Thoracic aorta (tissue), 2 donors: Measurements from ENCODE around the gene AIDA. TPM values are rescaled to one million over a fixed set of nuclear protein-coding genes. Genes with fewer than 3 reads are reported as not detected.

Experiments used
- ATAC-seq: fragments of 150-250 bp; one replicate; pipeline ENCODE4 v1.8.0; 2017; ENCODE audit warnings: low read depth; ENCODE audit not compliant: insufficient number of reproducible peaks, low FRiP score
- DNase-seq: peaks from one replicate; pipeline ENCODE4 v3.0.0-alpha.2; 2020; ENCODE audit warnings: low spot score
- H3K27ac ChIP-seq, 2 donors: fragments of 200-600 bp; sonication (generic); 1 replicate in 1 of 2; 2 replicates in 1 of 2; pipeline ENCODE4 v1.5.1; 2016; ENCODE audit warnings: mild to moderate bottlenecking in 2 of 2, moderate library complexity in 2 of 2
- H3K27me3 ChIP-seq: fragments of 200-600 bp; sonication (generic); replicated peaks from 2 replicates; pipeline ENCODE4 v1.6.0; 2016; ENCODE audit warnings: mild to moderate bottlenecking; ENCODE audit not compliant: insufficient read depth
- H3K36me3 ChIP-seq: fragments of 200-600 bp; sonication (generic); one replicate; pipeline ENCODE4 v1.5.1; 2016
- H3K4me1 ChIP-seq, 2 donors: fragments of 200-600 bp; sonication (generic); 1 replicate in 1 of 2; 2 replicates in 1 of 2; pipeline versions ENCODE4 v1.5.1 to v1.6.0; 2016; ENCODE audit warnings: low read depth in 2 of 2, mild to moderate bottlenecking in 1 of 2; ENCODE audit not compliant: control insufficient read depth in 1 of 2
- H3K4me3 ChIP-seq: fragments of 200-600 bp; sonication (generic); 2 replicates; pipeline ENCODE4 v1.5.1; 2016; ENCODE audit warnings: mild to moderate bottlenecking
- H3K9me3 ChIP-seq: fragments of 200-600 bp; sonication (generic); 2 replicates; pipeline ENCODE4 v1.5.1; 2016
- total RNA-seq, 2 donors: library from RNA; depleted of rRNA; stranded (reverse); fragments of >200 nt; gene quantifications; one replicate each; pipeline versions ENCODE4 v1.1.0 to v1.2.3, GENCODE V29; 2016
- TF ChIP-seq, protein P1 (sequence below): fragments of 200-600 bp; sonication (generic); IDR thresholded peaks from one replicate; pipeline ENCODE4 v1.5.1; 2019; ENCODE audit warnings: antibody characterized with exemption

AIDA gene
- total RNA-seq, 2 donors from 2014 or later, result 59.2 to 61.7 TPM

DNA sequence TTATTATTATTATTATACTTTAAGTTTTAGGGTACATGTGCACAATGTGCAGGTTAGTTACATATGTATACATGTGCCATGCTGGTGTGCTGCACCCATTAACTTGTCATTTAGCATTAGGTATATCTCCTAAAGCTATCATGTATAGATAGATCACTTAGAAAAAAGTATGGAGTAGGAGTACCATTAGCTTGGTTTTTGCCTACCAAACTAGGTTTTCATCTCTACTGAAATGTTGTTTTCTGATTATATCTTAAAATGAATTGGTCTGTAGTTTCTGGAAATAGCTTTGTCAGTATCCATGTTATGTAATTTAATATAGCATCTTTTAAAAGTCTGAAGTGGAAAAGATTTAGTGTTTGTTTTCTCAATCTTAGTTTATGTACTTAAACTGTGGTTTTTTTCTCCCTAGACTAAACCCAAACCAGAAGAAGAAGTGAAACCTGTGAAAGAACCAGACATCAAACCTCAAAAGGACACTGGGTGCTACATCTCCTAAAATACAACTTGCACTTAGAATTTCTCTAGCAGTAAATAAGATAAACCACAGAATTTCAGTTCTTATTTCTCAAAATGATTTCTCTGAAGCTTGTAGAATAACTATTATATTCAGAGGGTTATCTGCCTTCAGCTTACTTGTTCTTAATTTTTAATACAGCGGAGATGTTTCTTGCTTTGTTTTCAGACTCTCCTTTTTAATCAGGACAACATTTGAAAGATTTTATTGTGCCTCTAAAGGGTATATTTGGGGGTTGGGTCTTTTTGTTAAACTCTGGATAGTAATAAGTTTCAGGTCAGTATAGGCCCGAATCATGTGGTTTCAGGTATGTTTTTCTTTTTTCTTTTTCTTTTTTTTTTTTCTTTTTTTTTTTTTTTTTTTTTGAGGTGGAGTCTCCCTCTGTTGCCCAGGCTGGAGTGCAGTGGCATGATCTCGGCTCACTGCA, 20.2 kb upstream of the AIDA start:
- Histone ChIP-seq H3K9me3 (no peaks in the 10 kb centered on the region), H3K4me1 (no peaks in the 10 kb centered on the region), H3K4me3 (no peak overlapping the region), H3K27me3 (no peaks in the 10 kb centered on the region), H3K27ac (no peak overlapping the region), H3K36me3 (peaks cover 38% of the 10 kb centered on the region)
- ATAC-seq, result no peak
- DNase-seq, result no peak
- TF ChIP-seq, protein P1, sequence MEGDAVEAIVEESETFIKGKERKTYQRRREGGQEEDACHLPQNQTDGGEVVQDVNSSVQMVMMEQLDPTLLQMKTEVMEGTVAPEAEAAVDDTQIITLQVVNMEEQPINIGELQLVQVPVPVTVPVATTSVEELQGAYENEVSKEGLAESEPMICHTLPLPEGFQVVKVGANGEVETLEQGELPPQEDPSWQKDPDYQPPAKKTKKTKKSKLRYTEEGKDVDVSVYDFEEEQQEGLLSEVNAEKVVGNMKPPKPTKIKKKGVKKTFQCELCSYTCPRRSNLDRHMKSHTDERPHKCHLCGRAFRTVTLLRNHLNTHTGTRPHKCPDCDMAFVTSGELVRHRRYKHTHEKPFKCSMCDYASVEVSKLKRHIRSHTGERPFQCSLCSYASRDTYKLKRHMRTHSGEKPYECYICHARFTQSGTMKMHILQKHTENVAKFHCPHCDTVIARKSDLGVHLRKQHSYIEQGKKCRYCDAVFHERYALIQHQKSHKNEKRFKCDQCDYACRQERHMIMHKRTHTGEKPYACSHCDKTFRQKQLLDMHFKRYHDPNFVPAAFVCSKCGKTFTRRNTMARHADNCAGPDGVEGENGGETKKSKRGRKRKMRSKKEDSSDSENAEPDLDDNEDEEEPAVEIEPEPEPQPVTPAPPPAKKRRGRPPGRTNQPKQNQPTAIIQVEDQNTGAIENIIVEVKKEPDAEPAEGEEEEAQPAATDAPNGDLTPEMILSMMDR, result no peak

DNA sequence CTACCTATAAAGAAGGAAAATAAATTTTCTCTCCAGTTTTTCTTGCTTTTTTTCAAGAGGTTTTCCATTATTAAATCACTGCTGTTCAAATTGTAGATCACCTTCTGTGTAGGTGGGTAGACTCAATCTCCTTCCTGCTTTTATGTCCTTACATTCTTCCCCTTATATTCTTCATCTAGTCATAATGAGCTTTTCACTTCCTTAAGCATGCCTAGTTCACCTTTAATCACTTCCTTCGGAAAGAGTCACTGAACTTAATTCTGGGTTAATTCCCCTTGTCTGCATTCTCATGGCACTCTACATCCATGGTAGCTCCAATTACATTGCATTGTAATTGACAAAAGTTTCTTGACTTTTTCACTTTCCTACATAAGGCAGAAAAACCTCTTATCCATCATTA, 18.6 kb upstream of the AIDA start:
- no peaks in the 10 kb centered on the region for H3K9me3 ChIP-seq
- no peak overlapping the region for H3K27ac ChIP-seq
- peaks cover 54% of the 10 kb centered on the region for H3K36me3 ChIP-seq
- TF ChIP-seq, protein P1, result no peak
- H3K4me1 ChIP-seq, result no peaks in the 10 kb centered on the region
- H3K27me3 ChIP-seq, result no peaks in the 10 kb centered on the region
- DNase-seq (no peak), ATAC-seq (no peak)
- H3K4me3 ChIP-seq, result no peak overlapping the region

DNA sequence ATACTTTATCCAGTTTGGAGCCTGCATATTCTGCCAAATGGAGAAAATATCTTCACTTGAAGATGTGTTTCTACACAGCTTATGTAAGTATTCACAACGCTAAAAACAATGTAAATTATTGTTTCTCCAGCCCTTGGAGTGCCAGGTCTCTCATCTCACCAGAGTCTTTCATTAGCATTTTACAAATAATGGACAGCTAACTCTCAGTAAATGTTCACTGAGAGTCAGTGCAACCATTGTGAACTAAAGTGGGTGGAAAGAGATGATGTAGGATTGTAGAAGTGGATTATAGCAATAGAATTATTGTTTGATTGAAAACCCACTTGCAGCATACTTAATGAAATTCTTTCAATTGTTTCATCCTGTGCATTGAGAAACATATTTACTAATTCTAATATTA, 16.5 kb upstream of the AIDA start:
- Histone ChIP-seq H3K36me3 (peaks cover 70% of the 10 kb centered on the region), H3K9me3 (no peaks in the 10 kb centered on the region), H3K27ac (no peak overlapping the region), H3K4me1 (no peaks in the 10 kb centered on the region), H3K27me3 (no peaks in the 10 kb centered on the region), H3K4me3 (no peak overlapping the region)
- DNase-seq (no peak), ATAC-seq (no peak)
- TF ChIP-seq, protein P1, result no peak

DNA sequence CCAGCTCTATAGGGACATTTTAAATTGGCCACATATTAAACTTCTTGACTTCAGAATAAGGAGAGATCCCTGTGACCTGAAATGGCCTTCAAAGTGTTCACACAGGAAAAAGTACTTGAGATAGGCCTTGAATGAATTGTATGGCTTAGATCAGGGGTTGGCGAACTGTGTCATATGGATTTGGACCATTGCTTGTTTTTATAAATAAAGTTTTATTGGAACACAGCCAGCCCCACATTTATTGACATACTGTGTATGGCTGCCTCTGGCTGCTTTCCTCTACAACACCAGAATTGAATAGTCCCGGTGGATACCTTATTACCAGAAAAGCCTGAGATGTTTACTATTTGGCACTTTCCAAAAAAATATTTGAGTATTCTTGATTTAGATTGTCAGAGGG, 4.1 kb upstream of the AIDA start:
- ATAC-seq, result no peak
- no peaks in the 10 kb centered on the region for H3K27me3 ChIP-seq
- peaks cover 27% of the 10 kb centered on the region for H3K36me3 ChIP-seq
- H3K27ac ChIP-seq, result no peak overlapping the region
- peaks cover 0 to 11% of the 10 kb centered on the region in 2 donors for H3K4me1 ChIP-seq
- DNase-seq, result no peak
- no peak overlapping the region for H3K4me3 ChIP-seq
- no peaks in the 10 kb centered on the region for H3K9me3 ChIP-seq
- TF ChIP-seq, protein P1, result no peak

DNA sequence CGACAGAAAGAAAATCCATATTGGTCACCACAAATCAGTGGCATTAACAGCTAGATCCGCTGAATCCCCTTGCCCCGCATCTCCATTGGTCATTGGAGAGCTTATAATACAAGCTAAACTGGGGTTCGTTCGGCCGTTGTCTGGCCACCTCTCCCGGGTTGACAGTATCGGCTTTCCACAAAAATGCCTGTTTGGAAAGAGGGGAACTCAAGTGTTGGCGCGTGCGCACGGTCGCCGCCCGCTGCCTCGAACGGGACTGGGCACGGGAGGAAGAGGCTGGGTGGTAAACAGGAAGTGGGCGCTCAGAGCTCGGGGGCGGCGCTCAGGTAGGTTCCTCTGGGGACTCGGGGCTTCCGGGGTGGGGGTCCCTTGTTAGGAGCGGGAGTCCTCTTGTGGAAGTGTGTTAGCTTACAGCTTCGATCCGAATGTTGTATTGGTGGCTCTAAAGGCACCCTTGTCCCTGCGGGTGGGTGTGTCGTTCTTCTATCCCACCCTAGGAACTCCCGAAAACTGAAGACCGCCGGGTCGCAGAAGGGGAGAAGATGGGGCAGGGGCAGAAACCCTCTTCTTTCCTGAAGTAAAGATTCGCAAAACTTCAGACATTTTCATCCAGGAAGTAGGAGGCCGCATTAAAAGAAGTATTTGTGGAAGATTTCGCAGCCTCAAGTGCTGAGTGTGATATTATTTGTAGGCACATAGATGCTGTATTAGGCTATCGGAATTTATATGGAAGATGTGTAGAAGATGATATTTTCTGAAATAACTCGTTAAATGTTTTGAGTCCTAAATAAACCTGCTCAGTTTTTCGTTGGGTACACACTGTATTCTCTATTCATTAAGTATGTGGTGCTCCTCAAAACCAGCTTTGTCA, 1.0 kb upstream of the AIDA start:
- Histone ChIP-seq H3K36me3 (peaks cover 13% of the 10 kb centered on the region), H3K4me3 (peak overlapping the region; percentile 91), H3K4me1 (peaks cover 10 to 32% of the 10 kb centered on the region in 2 donors), H3K9me3 (no peaks in the 10 kb centered on the region), H3K27me3 (no peaks in the 10 kb centered on the region), H3K27ac (peak overlapping the region; percentile 97 to 98)
- TF ChIP-seq, protein P1, result no peak
- ATAC-seq (peak; percentile 80), DNase-seq (peak; percentile 78)
